ENCODE measurements around the gene PTCD3.

DNA sequence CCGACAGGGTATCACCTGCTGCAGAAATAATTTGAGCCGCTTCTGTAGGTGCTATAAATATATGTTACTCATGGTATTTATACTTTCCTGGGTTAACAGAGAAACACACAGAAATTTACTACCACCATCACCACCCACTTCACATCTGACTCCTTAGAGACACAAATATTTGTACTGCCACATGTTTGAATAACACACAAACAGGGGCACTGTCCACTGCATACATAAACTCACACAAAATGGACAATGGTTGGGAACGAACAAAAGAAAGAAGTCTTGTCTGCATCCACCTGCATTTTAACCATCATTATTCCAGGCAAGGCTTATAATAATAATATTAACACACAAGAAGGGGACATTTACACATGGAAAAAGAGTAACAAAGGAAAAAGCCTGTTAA lies 65.3 kb downstream of the PTCD3 start:
- no peak for TF ChIP-seq CTCF (IDR thresholded peaks at IDR 0.05)
- TF ChIP-seq POLR2A (IDR thresholded peaks at IDR 0.05): no peak

Measured in Peyer's patch (tissue), 4 donors.